Peyer's patch (tissue), 4 donors: ENCODE measurements around the gene TNFRSF19. TPM values are rescaled to one million over a fixed set of nuclear protein-coding genes. Genes with fewer than 3 reads are reported as not detected.

ENCODE experiments used
- DNase-seq, 3 donors: peaks; one replicate each; pipeline ENCODE4 v3.0.0-alpha.2; 2017 to 2019
- H3K27ac ChIP-seq, 4 donors: fragments of 200-600 bp; sonication (generic); one replicate each; pipeline ENCODE4 v1.5.1; 2016 to 2019
- H3K27me3 ChIP-seq, 2 donors: fragments of 200-600 bp; sonication (generic); one replicate each; pipeline ENCODE4 v1.5.1; 2019
- H3K36me3 ChIP-seq, 3 donors: fragments of 200-600 bp; sonication (generic); one replicate each; pipeline ENCODE4 v1.5.1; 2016 to 2019
- H3K4me1 ChIP-seq, 4 donors: fragments of 200-600 bp; sonication (generic); one replicate each; pipeline ENCODE4 v1.5.1; 2016 to 2019
- H3K4me3 ChIP-seq, 4 donors: fragments of 200-600 bp; sonication (generic); 1 replicate in 3 of 4; 2 replicates in 1 of 4; pipeline ENCODE4 v1.5.1; 2016 to 2019; ENCODE audit warnings: mild to moderate bottlenecking in 1 of 4
- H3K9me3 ChIP-seq, 4 donors: fragments of 200-600 bp; sonication (generic); one replicate each; pipeline ENCODE4 v1.5.1; 2016 to 2019; ENCODE audit warnings: mild to moderate bottlenecking in 1 of 4
- POLR2A ChIP-seq, 2 donors: fragments of 450-650 bp; IDR thresholded peaks; one replicate each; pipeline ENCODE4 v1.5.1; 2017; ENCODE audit warnings: antibody characterized with exemption in 2 of 2, mild to moderate bottlenecking in 2 of 2, moderate library complexity in 2 of 2
- total RNA-seq, 4 donors: library from RNA; depleted of rRNA; stranded (reverse); fragments of >200 nt; gene quantifications; one replicate each; pipeline ENCODE4 v1.1.0, GENCODE V29; 2016
- TF ChIP-seq, protein P1 (sequence below), 6 experiments: fragments of 450-650 bp in 4 of 6; fragments of 200-600 bp in 2 of 6; sonication (generic) in 1 of 6; IDR thresholded peaks; one replicate each; pipeline ENCODE4 v1.5.1; 2017 to 2019; ENCODE audit warnings: antibody characterized with exemption in 6 of 6, mild to moderate bottlenecking in 3 of 6, moderate library complexity in 1 of 6

Gene TNFRSF19
- total RNA-seq, 4 donors from 2014 or later: 0.94 to 1.7 (median 1.2) TPM; not detected in 1

GRCh38 chr13:23714672-23715071 is 144.5 kb downstream of the TNFRSF19 start:
- TF ChIP-seq, protein P1, sequence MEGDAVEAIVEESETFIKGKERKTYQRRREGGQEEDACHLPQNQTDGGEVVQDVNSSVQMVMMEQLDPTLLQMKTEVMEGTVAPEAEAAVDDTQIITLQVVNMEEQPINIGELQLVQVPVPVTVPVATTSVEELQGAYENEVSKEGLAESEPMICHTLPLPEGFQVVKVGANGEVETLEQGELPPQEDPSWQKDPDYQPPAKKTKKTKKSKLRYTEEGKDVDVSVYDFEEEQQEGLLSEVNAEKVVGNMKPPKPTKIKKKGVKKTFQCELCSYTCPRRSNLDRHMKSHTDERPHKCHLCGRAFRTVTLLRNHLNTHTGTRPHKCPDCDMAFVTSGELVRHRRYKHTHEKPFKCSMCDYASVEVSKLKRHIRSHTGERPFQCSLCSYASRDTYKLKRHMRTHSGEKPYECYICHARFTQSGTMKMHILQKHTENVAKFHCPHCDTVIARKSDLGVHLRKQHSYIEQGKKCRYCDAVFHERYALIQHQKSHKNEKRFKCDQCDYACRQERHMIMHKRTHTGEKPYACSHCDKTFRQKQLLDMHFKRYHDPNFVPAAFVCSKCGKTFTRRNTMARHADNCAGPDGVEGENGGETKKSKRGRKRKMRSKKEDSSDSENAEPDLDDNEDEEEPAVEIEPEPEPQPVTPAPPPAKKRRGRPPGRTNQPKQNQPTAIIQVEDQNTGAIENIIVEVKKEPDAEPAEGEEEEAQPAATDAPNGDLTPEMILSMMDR (IDR thresholded peaks at IDR 0.05): no peak
- TF ChIP-seq POLR2A (IDR thresholded peaks at IDR 0.05): no peak
- Histone ChIP-seq H3K36me3 (no peaks in the 10 kb centered on the region), H3K4me3 (no peak overlapping the region)

GRCh38 chr13:23715092-23715761 is 145.0 kb downstream of the TNFRSF19 start:
- TF ChIP-seq, protein P1 (IDR thresholded peaks at IDR 0.05): no peak
- Histone ChIP-seq H3K4me1 (no peaks in the 10 kb centered on the region), H3K27ac (no peak overlapping the region), H3K4me3 (no peak overlapping the region), H3K36me3 (no peaks in the 10 kb centered on the region), H3K27me3 (no peaks in the 10 kb centered on the region), H3K9me3 (no peaks in the 10 kb centered on the region)
- no peak for DNase-seq

More at GRCh38 chr13:23714672-23715071, 144.5 kb downstream of the TNFRSF19 start:
- no peak overlapping the region for H3K27ac ChIP-seq
- no peaks in the 10 kb centered on the region for H3K9me3 ChIP-seq
- no peaks in the 10 kb centered on the region for H3K4me1 ChIP-seq
- no peak for DNase-seq
- H3K27me3 ChIP-seq: no peaks in the 10 kb centered on the region

- no peak overlapping the region for H3K4me3 ChIP-seq
- H3K36me3 ChIP-seq: no peaks in the 10 kb centered on the region
- H3K27me3 ChIP-seq: no peaks in the 10 kb centered on the region
- no peaks in the 10 kb centered on the region for H3K9me3 ChIP-seq
- TF ChIP-seq POLR2A (IDR thresholded peaks at IDR 0.05): no peak
- TF ChIP-seq, protein P1 (IDR thresholded peaks at IDR 0.05): peak in 2 of 6 experiments; percentile 8 to 18
- no peak overlapping the region for H3K27ac ChIP-seq
- no peak for DNase-seq
- no peaks in the 10 kb centered on the region for H3K4me1 ChIP-seq
Measured at GRCh38 chr13:23715762-23716235, 145.6 kb downstream of the TNFRSF19 start.

- no peak for DNase-seq
- Histone ChIP-seq H3K4me3 (no peak overlapping the region), H3K27ac (no peak overlapping the region), H3K36me3 (no peaks in the 10 kb centered on the region), H3K9me3 (no peaks in the 10 kb centered on the region), H3K27me3 (no peaks in the 10 kb centered on the region), H3K4me1 (no peaks in the 10 kb centered on the region)
- TF ChIP-seq, protein P1 (IDR thresholded peaks at IDR 0.05): no peak
- TF ChIP-seq POLR2A (IDR thresholded peaks at IDR 0.05): no peak
Measured at GRCh38 chr13:23716401-23716800, 146.2 kb downstream of the TNFRSF19 start.

GRCh38 chr13:23718996-23719395 is 148.8 kb downstream of the TNFRSF19 start:
- no peaks in the 10 kb centered on the region for H3K4me1 ChIP-seq
- TF ChIP-seq POLR2A (IDR thresholded peaks at IDR 0.05): no peak
- TF ChIP-seq, protein P1 (IDR thresholded peaks at IDR 0.05): no peak

More at GRCh38 chr13:23718996-23719395, 148.8 kb downstream of the TNFRSF19 start:
- no peak overlapping the region for H3K4me3 ChIP-seq
- no peaks in the 10 kb centered on the region for H3K36me3 ChIP-seq
- H3K27me3 ChIP-seq: no peaks in the 10 kb centered on the region
- no peaks in the 10 kb centered on the region for H3K9me3 ChIP-seq
- DNase-seq: no peak
- H3K27ac ChIP-seq: no peak overlapping the region
